ES-I3 (cell line): Measurements from ENCODE around the gene ZNF423.
"Not testable (repeated sequence)": the region's sequence is repeated elsewhere in the genome, so short reads cannot be mapped to it uniquely, and the experiment has no call there.

ENCODE experiments used
- H3K36me3 ChIP-seq: 2 replicates; pipeline ENCODE4 v1.6.1; 2013; ENCODE audit warnings: mild to moderate bottlenecking, low read length, control low read depth, moderate library complexity; ENCODE audit not compliant: insufficient read depth
- H3K4me1 ChIP-seq: 2 replicates; pipeline ENCODE4 v1.6.1; 2013; ENCODE audit warnings: mild to moderate bottlenecking, control low read depth, low read length; ENCODE audit not compliant: insufficient read depth
- H3K9ac ChIP-seq: 2 replicates; pipeline ENCODE4 v1.6.1; 2013; ENCODE audit warnings: low read depth, mild to moderate bottlenecking, low read length, moderate library complexity
- H3K9me3 ChIP-seq: 2 replicates; pipeline ENCODE4 v1.6.1; 2013; ENCODE audit warnings: mild to moderate bottlenecking, low read length, moderate library complexity; ENCODE audit not compliant: control insufficient read depth, insufficient read depth

ZNF423 gene

GRCh38 chr16:49519008-49519656, 336.8 kb downstream of the ZNF423 start:
- Histone ChIP-seq H3K36me3 (no peaks in the 10 kb centered on the region; the same call in 1 of the 2 replicates), H3K9ac (no peak overlapping the region), H3K9me3 (no peaks in the 10 kb centered on the region), H3K4me1 (no peaks in the 10 kb centered on the region)

GRCh38 chr16:49516382-49517036, 339.4 kb downstream of the ZNF423 start:
- H3K9me3 ChIP-seq: no peaks in the 10 kb centered on the region
- H3K9ac ChIP-seq: no peak overlapping the region
- H3K4me1 ChIP-seq: no peaks in the 10 kb centered on the region
- no peaks in the 10 kb centered on the region for H3K36me3 ChIP-seq

- no peak overlapping the region for H3K9ac ChIP-seq
Measured at GRCh38 chr16:49515861-49516260, 340.1 kb downstream of the ZNF423 start.

GRCh38 chr16:49515016-49515565, 340.8 kb downstream of the ZNF423 start:
- Histone ChIP-seq H3K4me1 (no peaks in the 10 kb centered on the region), H3K9ac (no peak overlapping the region), H3K36me3 (no peaks in the 10 kb centered on the region), H3K9me3 (no peaks in the 10 kb centered on the region)

More at GRCh38 chr16:49515861-49516260, 340.1 kb downstream of the ZNF423 start:
- H3K36me3 ChIP-seq: no peaks in the 10 kb centered on the region
- H3K9me3 ChIP-seq: no peaks in the 10 kb centered on the region
- H3K4me1 ChIP-seq: no peaks in the 10 kb centered on the region

- Histone ChIP-seq H3K9ac (no peak overlapping the region), H3K4me1 (no peaks in the 10 kb centered on the region), H3K36me3 (no peaks in the 10 kb centered on the region), H3K9me3 (no peaks in the 10 kb centered on the region)
Measured at GRCh38 chr16:49514073-49514980, 341.6 kb downstream of the ZNF423 start.

- H3K9me3 ChIP-seq: no peaks in the 10 kb centered on the region
- no peaks in the 10 kb centered on the region for H3K36me3 ChIP-seq
- no peak overlapping the region for H3K9ac ChIP-seq
- no peaks in the 10 kb centered on the region for H3K4me1 ChIP-seq
Measured at GRCh38 chr16:49513040-49513439, 342.9 kb downstream of the ZNF423 start.

- H3K4me1 ChIP-seq: no peaks in the 10 kb centered on the region
- no peaks in the 10 kb centered on the region for H3K36me3 ChIP-seq
- H3K9me3 ChIP-seq: no peaks in the 10 kb centered on the region
- no peak overlapping the region for H3K9ac ChIP-seq
Measured at GRCh38 chr16:49510654-49511305, 345.1 kb downstream of the ZNF423 start.

GRCh38 chr16:49510141-49510540, 345.8 kb downstream of the ZNF423 start:
- Histone ChIP-seq H3K4me1 (no peaks in the 10 kb centered on the region), H3K9ac (no peak overlapping the region), H3K36me3 (no peaks in the 10 kb centered on the region), H3K9me3 (no peaks in the 10 kb centered on the region)

- not testable (repeated sequence) for H3K4me1 ChIP-seq, H3K36me3 ChIP-seq, H3K9me3 ChIP-seq, H3K9ac ChIP-seq
Measured at GRCh38 chr16:49506058-49507013, 349.6 kb downstream of the ZNF423 start.

- Histone ChIP-seq H3K36me3 (no peaks in the 10 kb centered on the region), H3K9ac (no peak overlapping the region), H3K4me1 (no peaks in the 10 kb centered on the region), H3K9me3 (no peaks in the 10 kb centered on the region)
Measured at GRCh38 chr16:49505556-49505955, 350.4 kb downstream of the ZNF423 start.

- H3K9me3 ChIP-seq: no peaks in the 10 kb centered on the region
- no peaks in the 10 kb centered on the region for H3K36me3 ChIP-seq
- H3K9ac ChIP-seq: no peak overlapping the region
- no peaks in the 10 kb centered on the region for H3K4me1 ChIP-seq
Measured at GRCh38 chr16:49504626-49505025, 351.3 kb downstream of the ZNF423 start.

- H3K9ac ChIP-seq: no peak overlapping the region
Measured at GRCh38 chr16:49504023-49504364, 351.9 kb downstream of the ZNF423 start.

GRCh38 chr16:49503256-49504022, 352.5 kb downstream of the ZNF423 start:
- H3K4me1 ChIP-seq: no peaks in the 10 kb centered on the region
- H3K9ac ChIP-seq: no peak overlapping the region
- no peaks in the 10 kb centered on the region for H3K9me3 ChIP-seq
- H3K36me3 ChIP-seq: no peaks in the 10 kb centered on the region

More at GRCh38 chr16:49504023-49504364, 351.9 kb downstream of the ZNF423 start:
- no peaks in the 10 kb centered on the region for H3K4me1 ChIP-seq
- H3K9me3 ChIP-seq: no peaks in the 10 kb centered on the region
- no peaks in the 10 kb centered on the region for H3K36me3 ChIP-seq
